Right atrium auricular region (tissue), 2 donors: ENCODE data around the gene TMEM217. TPM values are rescaled to one million over a fixed set of nuclear protein-coding genes. Genes with fewer than 3 reads are reported as not detected.
A peak's percentile ranks its signal among the peaks of the same experiment; 100 is the strongest.

Experiments used
- DNase-seq: peaks from one replicate; pipeline ENCODE4 v3.0.0-alpha.2; 2019; ENCODE audit warnings: low spot score
- H3K27ac ChIP-seq, 2 donors: fragments of 200-600 bp; sonication (generic); 1 replicate in 1 of 2; 2 replicates in 1 of 2; pipeline ENCODE4 v1.5.1; 2016 to 2019
- H3K27me3 ChIP-seq, 2 donors: fragments of 200-600 bp; sonication (generic); one replicate each; pipeline versions ENCODE4 v1.5.1 to v1.6.0; 2017 to 2019
- H3K36me3 ChIP-seq: fragments of 200-600 bp; sonication (generic); one replicate; pipeline ENCODE4 v1.5.1; 2016
- H3K4me1 ChIP-seq, 2 donors: fragments of 200-600 bp; sonication (generic); one replicate each; pipeline versions ENCODE4 v1.5.1 to v1.6.0; 2017 to 2019
- H3K4me3 ChIP-seq, 2 donors: fragments of 200-600 bp; sonication (generic); 1 replicate in 1 of 2; 2 replicates in 1 of 2; pipeline ENCODE4 v1.5.1; 2017 to 2019; ENCODE audit warnings: mild to moderate bottlenecking in 1 of 2, moderate library complexity in 1 of 2
- H3K9me3 ChIP-seq, 2 donors: fragments of 200-600 bp; sonication (generic); one replicate each; pipeline ENCODE4 v1.5.1; 2019
- CTCF ChIP-seq, 2 donors: fragments of 200-600 bp; sonication (generic); IDR thresholded peaks; one replicate each; pipeline ENCODE4 v1.5.1; 2019; ENCODE audit warnings: antibody characterized with exemption in 2 of 2
- total RNA-seq, 2 donors: library from RNA; depleted of rRNA; stranded (reverse); fragments of >200 nt; gene quantifications; one replicate each; pipeline ENCODE4 v1.1.0, GENCODE V29; 2016

The TMEM217 gene
- total RNA-seq, 2 donors from 2014 or later = 1.3 to 1.4 TPM

- H3K36me3 ChIP-seq = peaks cover 51% of the 10 kb centered on the region
- TF ChIP-seq CTCF (IDR thresholded peaks at IDR 0.05) = no peak
- H3K4me3 ChIP-seq = no peak overlapping the region
- H3K27me3 ChIP-seq = no peaks in the 10 kb centered on the region
- H3K9me3 ChIP-seq = no peaks in the 10 kb centered on the region
- peaks cover 0 to 41% of the 10 kb centered on the region in 2 donors for H3K4me1 ChIP-seq
- no peak for DNase-seq
- peak overlapping the region; percentile 95 to 99 for H3K27ac ChIP-seq
Measured at GRCh38 chr6:37174515-37175331, 83.2 kb downstream of the TMEM217 start.

- Histone ChIP-seq H3K27ac (peak overlapping the region; percentile 95 to 99), H3K36me3 (peaks cover 51% of the 10 kb centered on the region), H3K4me1 (peaks cover 0 to 41% of the 10 kb centered on the region in 2 donors), H3K27me3 (no peaks in the 10 kb centered on the region), H3K9me3 (no peaks in the 10 kb centered on the region), H3K4me3 (no peak overlapping the region)
- TF ChIP-seq CTCF (IDR thresholded peaks at IDR 0.05) = no peak
- DNase-seq = no peak
Measured at GRCh38 chr6:37174196-37174514, 83.8 kb downstream of the TMEM217 start.

GRCh38 chr6:37173493-37174195 lies 84.3 kb downstream of the TMEM217 start:
- TF ChIP-seq CTCF (IDR thresholded peaks at IDR 0.05) = no peak
- Histone ChIP-seq H3K9me3 (no peaks in the 10 kb centered on the region), H3K27ac (peak overlapping the region; percentile 95 to 99), H3K27me3 (no peaks in the 10 kb centered on the region), H3K4me1 (peaks cover 0 to 46% of the 10 kb centered on the region in 2 donors), H3K36me3 (peaks cover 51% of the 10 kb centered on the region), H3K4me3 (no peak overlapping the region)
- DNase-seq = no peak

GRCh38 chr6:37172912-37173492 lies 84.9 kb downstream of the TMEM217 start:
- no peaks in the 10 kb centered on the region for H3K9me3 ChIP-seq
- no peaks in the 10 kb centered on the region for H3K27me3 ChIP-seq
- peaks cover 51% of the 10 kb centered on the region for H3K36me3 ChIP-seq
- peaks cover 0 to 51% of the 10 kb centered on the region in 2 donors for H3K4me1 ChIP-seq
- peak overlapping the region; percentile 82 to 98 for H3K4me3 ChIP-seq
- no peak for DNase-seq
- no peak for TF ChIP-seq CTCF (IDR thresholded peaks at IDR 0.05)
- peak overlapping the region; percentile 95 to 99 for H3K27ac ChIP-seq

- TF ChIP-seq CTCF (IDR thresholded peaks at IDR 0.05) = peak; percentile 91 to 96
- Histone ChIP-seq H3K4me1 (peaks cover 0 to 51% of the 10 kb centered on the region in 2 donors), H3K4me3 (peak overlapping the region; percentile 82 to 98), H3K36me3 (peaks cover 51% of the 10 kb centered on the region), H3K27me3 (no peaks in the 10 kb centered on the region), H3K27ac (peak overlapping the region; percentile 95 to 99), H3K9me3 (no peaks in the 10 kb centered on the region)
- peak; percentile 98 for DNase-seq
Measured at GRCh38 chr6:37171970-37172812, 85.8 kb downstream of the TMEM217 start.
